Gastrocnemius medialis (tissue), 4 donors: ENCODE data around the gene BRCC3. TPM values are rescaled to one million over a fixed set of nuclear protein-coding genes. Genes with fewer than 3 reads are reported as not detected.

Source experiments
- ATAC-seq, 2 donors: fragments of 150-250 bp; one replicate each; pipeline ENCODE4 v1.9.1; 2016
- DNase-seq, 2 donors: peaks; one replicate each; pipeline ENCODE4 v3.0.0-alpha.2; 2019
- H3K27ac ChIP-seq, 4 donors: fragments of 200-600 bp; sonication (generic); 1 replicate in 1 of 4; 2 replicates in 3 of 4; pipeline ENCODE4 v1.5.1; 2016 to 2018; ENCODE audit warnings: mild to moderate bottlenecking in 2 of 4, moderate library complexity in 1 of 4
- H3K27me3 ChIP-seq, 3 donors: fragments of 200-600 bp; sonication (generic) in 2 of 3; 1 replicate in 1 of 3; 2 replicates in 2 of 3; pipeline versions ENCODE4 v1.5.1 to v1.6.0; 2016 to 2019; ENCODE audit warnings: mild to moderate bottlenecking in 1 of 3, moderate library complexity in 1 of 3
- H3K36me3 ChIP-seq, 2 donors: fragments of 200-600 bp; sonication (generic) in 1 of 2; one replicate each; pipeline ENCODE4 v1.5.1; 2017 to 2018
- H3K4me1 ChIP-seq, 2 donors: fragments of 200-600 bp; sonication (generic) in 1 of 2; one replicate each; pipeline ENCODE4 v1.5.1; 2016 to 2017; ENCODE audit warnings: mild to moderate bottlenecking in 2 of 2
- H3K4me3 ChIP-seq, 4 donors: fragments of 200-600 bp; sonication (generic) in 3 of 4; 1 replicate in 1 of 4; 2 replicates in 3 of 4; pipeline ENCODE4 v1.5.1; 2016 to 2019; ENCODE audit warnings: mild to moderate bottlenecking in 2 of 4
- H3K9me3 ChIP-seq, 3 donors: fragments of 200-600 bp; sonication (generic) in 2 of 3; 1 replicate in 1 of 3; 2 replicates in 2 of 3; pipeline ENCODE4 v1.5.1; 2016 to 2019
- CTCF ChIP-seq, 5 experiments: fragments of 450-650 bp in 3 of 5; fragments of 200-600 bp in 2 of 5; sonication (generic) in 2 of 5; IDR thresholded peaks in 4 of 5; conservative IDR thresholded peaks in 1 of 5; 1 replicate in 4 of 5; 2 replicates in 1 of 5; pipeline ENCODE4 v1.5.1; 2016 to 2019; ENCODE audit warnings: antibody characterized with exemption in 5 of 5, mild to moderate bottlenecking in 3 of 5, moderate library complexity in 3 of 5
- POLR2A ChIP-seq, 2 donors: fragments of 450-650 bp; IDR thresholded peaks; one replicate each; pipeline ENCODE4 v1.6.1; 2017; ENCODE audit warnings: antibody characterized with exemption in 2 of 2, mild to moderate bottlenecking in 2 of 2, moderate library complexity in 2 of 2
- in situ Hi-C, 4 donors: fragments of 200-750 bp; cut with MboI; loops; one replicate each; pipeline versions ENCODE4 v1.15.0 to v1.8.0; 2017; ENCODE audit warnings: low sequenced_read_pairs in 4 of 4
- intact Hi-C: fragments of 100-400 bp; cut with DNase I; formaldehyde crosslinking; loops from one replicate; pipeline ENCODE4 v1.15.1; 2023; ENCODE audit warnings: low total_unique reads
- total RNA-seq, 4 donors: library from RNA; depleted of rRNA; stranded (reverse); fragments of >200 nt; gene quantifications; one replicate each; pipeline versions ENCODE4 v1.1.0 to v1.2.3, GENCODE V29; 2016

Gene BRCC3
- total RNA-seq, 4 donors from 2014 or later, result 8.8 to 15.9 (median 10.6) TPM

- DNase-seq (no peak), ATAC-seq (peak in 1 of 2 donors; percentile 72)
- no peaks in the 10 kb centered on the region for H3K36me3 ChIP-seq
- H3K4me3 ChIP-seq, result no peak overlapping the region
- no peak for TF ChIP-seq CTCF (IDR thresholded peaks at IDR 0.05 in 4 of 5, conservative IDR thresholded peaks at IDR 0.05 in 1 of 5)
- no peak for TF ChIP-seq POLR2A (IDR thresholded peaks at IDR 0.05)
- H3K4me1 ChIP-seq, result peaks cover 0 to 13% of the 10 kb centered on the region in 2 donors
- H3K27ac ChIP-seq, result peak overlapping the region in 1 of 4 donors; percentile 38
- in situ Hi-C loops, result no loop called here
- no peaks in the 10 kb centered on the region for H3K27me3 ChIP-seq
- H3K9me3 ChIP-seq, result no peaks in the 10 kb centered on the region
- intact Hi-C loops, result no loop called here
Measured at GRCh38 chrX:155065035-155065734, 6.1 kb upstream of the BRCC3 start.

- in situ Hi-C loops, result no loop called here
- DNase-seq (no peak), ATAC-seq (no peak)
- H3K27ac ChIP-seq, result no peak overlapping the region
- H3K4me3 ChIP-seq, result no peak overlapping the region
- TF ChIP-seq CTCF (IDR thresholded peaks at IDR 0.05 in 4 of 5, conservative IDR thresholded peaks at IDR 0.05 in 1 of 5) (no peak), POLR2A (IDR thresholded peaks at IDR 0.05) (no peak)
- intact Hi-C loops, result no loop called here
- H3K9me3 ChIP-seq, result no peaks in the 10 kb centered on the region
- H3K27me3 ChIP-seq, result no peaks in the 10 kb centered on the region
- no peaks in the 10 kb centered on the region for H3K36me3 ChIP-seq
- H3K4me1 ChIP-seq, result peaks cover 5 to 20% of the 10 kb centered on the region in 2 donors
Measured at GRCh38 chrX:155068165-155068564, 3.1 kb upstream of the BRCC3 start.

GRCh38 chrX:155069414-155069813, 1.9 kb upstream of the BRCC3 start:
- Histone ChIP-seq H3K4me3 (peak overlapping the region in 1 of 4 donors; percentile 73), H3K4me1 (peaks cover 5 to 20% of the 10 kb centered on the region in 2 donors), H3K27me3 (no peaks in the 10 kb centered on the region), H3K36me3 (no peaks in the 10 kb centered on the region), H3K27ac (peak overlapping the region in 2 of 4 donors; percentile 89 to 93), H3K9me3 (no peaks in the 10 kb centered on the region)
- DNase-seq (no peak), ATAC-seq (no peak)
- TF ChIP-seq CTCF (IDR thresholded peaks at IDR 0.05 in 4 of 5, conservative IDR thresholded peaks at IDR 0.05 in 1 of 5) (no peak), POLR2A (IDR thresholded peaks at IDR 0.05) (no peak)
- intact Hi-C loops, result no loop called here
- in situ Hi-C loops, result no loop called here

- DNase-seq, result no peak
Measured at GRCh38 chrX:155070038-155070437, 1.3 kb upstream of the BRCC3 start.

More at GRCh38 chrX:155070038-155070437, 1.3 kb upstream of the BRCC3 start:
- H3K36me3 ChIP-seq, result no peaks in the 10 kb centered on the region
- in situ Hi-C loops (no loop called here), intact Hi-C loops (loop anchor here (5.0 kb wide), 3 partner anchors 43 to 147 kb away; partner anchors contain the start of genes FUNDC2 and VBP1)
- H3K9me3 ChIP-seq, result no peaks in the 10 kb centered on the region
- H3K27me3 ChIP-seq, result no peaks in the 10 kb centered on the region
- ATAC-seq, result no peak
- TF ChIP-seq POLR2A (IDR thresholded peaks at IDR 0.05) (no peak), CTCF (IDR thresholded peaks at IDR 0.05 in 4 of 5, conservative IDR thresholded peaks at IDR 0.05 in 1 of 5) (no peak)
- peak overlapping the region; percentile 58 to 79 (median 74) for H3K4me3 ChIP-seq
- peak overlapping the region; percentile 87 to 93 (median 88) for H3K27ac ChIP-seq
- peaks cover 5 to 19% of the 10 kb centered on the region in 2 donors for H3K4me1 ChIP-seq
